Stimulated activated CD4-positive, alpha-beta T cell treated with anti-CD3 and anti-CD28 coated beads, Interleukin-1b, Interleukin-23, amount 100 ng/mL, for 4 hours (primary cell): ENCODE data around the gene HYAL3.
"Not testable (repeated sequence)": the region's sequence is repeated elsewhere in the genome, so short reads cannot be mapped to it uniquely, and the experiment has no call there.

Experiments used
- DNase-seq, 2 donors: peaks; one replicate each; pipeline ENCODE4 v3.0.0-alpha.2; 2020; ENCODE audit warnings: low read depth in 2 of 2

The HYAL3 gene

GRCh38 chr3:50258029-50258680 lies 41.0 kb downstream of the HYAL3 start:
- no peak for DNase-seq

DNA sequence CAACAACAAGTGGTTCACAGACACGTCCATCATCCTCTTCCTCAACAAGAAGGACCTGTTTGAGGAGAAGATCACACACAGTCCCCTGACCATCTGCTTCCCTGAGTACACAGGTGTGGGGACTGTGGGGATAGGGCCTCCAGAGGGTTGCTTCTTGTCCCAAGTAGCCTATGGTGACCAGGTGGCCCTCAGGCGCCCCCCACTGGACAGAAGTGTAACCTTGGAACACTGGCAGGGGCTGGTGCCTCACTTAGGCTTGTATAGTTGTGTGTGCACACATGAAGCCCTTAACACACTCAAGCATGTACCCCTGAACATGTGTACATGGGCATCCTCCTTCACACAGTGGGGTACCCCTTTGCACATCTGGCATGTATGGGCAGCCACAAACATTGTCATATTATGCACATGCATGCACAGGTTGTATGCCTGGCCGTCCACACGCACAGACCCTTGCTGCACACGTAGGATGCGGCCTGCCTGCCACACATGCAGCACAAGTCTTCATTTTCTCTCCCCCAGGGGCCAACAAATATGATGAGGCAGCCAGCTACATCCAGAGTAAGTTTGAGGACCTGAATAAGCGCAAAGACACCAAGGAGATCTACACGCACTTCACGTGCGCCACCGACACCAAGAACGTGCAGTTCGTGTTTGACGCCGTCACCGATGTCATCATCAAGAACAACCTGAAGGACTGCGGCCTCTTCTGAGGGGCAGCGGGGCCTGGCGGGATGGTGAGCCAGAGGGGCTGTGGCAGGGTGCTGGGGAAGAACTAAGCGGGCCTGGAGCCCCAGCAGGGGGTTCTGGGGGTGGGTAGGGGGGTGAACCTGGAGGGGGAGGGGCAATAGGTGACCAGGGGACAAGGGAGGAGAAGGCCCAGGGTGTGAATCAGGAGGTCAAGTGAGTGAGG lies 42.0 kb downstream of the HYAL3 start:
- DNase-seq, result no peak

DNA sequence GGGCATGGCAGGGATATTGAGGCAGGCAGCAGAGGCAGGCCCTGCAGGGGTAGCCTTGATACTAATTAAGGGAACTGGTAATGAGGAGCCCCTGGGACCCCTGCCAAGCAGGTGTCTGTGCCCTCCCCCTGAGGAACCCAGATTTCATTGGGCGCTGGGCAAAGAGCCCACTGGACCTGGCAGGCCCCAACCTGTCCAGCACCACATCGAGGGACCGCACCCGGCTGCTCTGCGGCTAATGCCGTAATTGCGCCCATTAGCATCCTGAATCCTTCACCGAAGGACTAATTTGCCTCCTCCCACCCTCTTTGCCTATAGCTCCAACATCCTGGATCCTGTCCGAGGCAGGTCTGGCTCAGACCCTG lies 44.0 kb downstream of the HYAL3 start:
- DNase-seq, result no peak

GRCh38 chr3:50254577-50255250 lies 44.5 kb downstream of the HYAL3 start:
- DNase-seq, result no peak

DNA sequence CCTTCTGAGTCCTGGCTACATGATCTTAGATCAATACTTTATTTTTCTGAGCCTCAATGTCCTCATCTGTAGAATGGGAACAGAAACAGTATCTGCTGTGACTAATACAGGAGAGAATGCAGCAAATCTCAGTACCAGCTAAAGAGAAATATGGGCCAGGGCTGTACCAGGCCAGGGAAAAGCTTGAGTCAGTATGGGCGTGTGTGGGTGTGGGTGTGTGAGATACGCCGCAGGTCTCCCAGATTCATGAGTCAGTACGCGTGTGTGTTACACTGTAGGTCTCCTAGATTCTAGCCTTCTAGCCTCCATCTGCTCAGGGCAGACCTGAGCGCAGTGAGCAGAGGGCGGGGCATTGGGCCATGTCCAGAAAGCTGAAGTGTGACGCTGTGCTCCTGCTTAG lies 48.0 kb downstream of the HYAL3 start:
- no peak for DNase-seq

GRCh38 chr3:50250514-50250913 lies 48.7 kb downstream of the HYAL3 start:
- DNase-seq, result no peak

- DNase-seq, result no peak
Measured at GRCh38 chr3:50249457-50249856, 49.7 kb downstream of the HYAL3 start.

DNA sequence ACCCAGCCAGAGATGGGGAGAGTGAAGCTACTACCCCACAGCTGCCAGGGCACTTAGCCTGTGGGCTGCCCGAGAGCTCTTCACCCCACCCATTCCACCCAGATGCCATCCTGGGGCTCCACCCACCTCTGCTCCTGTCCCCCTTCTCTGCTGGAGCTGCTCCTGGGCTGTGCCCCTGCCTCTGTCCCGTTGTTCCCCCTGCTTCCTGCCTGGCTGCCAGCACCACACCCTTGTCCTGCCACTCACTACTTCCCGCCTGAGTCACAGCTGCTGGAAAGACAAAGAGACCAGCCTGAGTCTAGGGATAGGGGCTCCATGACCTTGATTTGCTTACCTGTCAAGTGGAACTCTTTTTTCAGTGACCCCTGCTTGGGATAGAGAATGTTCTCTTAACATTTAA lies 50.8 kb downstream of the HYAL3 start:
- no peak for DNase-seq

DNA sequence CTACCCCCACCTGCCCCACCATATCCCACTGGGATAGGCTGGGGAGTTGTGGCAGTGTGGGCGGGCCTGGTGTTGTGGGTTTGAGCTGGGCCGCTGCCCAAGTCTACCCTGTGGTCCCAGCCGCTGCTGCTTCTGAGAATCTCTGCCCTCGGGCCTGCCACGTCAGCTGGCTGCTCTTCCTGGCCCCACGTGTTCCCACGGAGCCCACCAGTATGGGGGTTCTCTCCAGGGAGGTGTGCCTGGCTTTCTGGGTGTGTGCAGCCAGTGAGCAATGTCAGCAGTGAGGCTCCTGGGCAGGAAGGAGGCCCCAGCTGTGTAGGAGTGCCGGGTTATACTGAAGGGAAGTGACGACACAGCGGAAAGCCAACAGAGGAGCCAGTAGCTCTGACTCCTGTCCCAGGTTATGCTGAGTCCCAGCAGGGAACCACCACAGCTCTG lies 52.7 kb downstream of the HYAL3 start:
- peak; percentile 66 to 72 for DNase-seq

GRCh38 chr3:50245831-50246516 lies 53.2 kb downstream of the HYAL3 start:
- DNase-seq, result peak; percentile 96 to 98

DNA sequence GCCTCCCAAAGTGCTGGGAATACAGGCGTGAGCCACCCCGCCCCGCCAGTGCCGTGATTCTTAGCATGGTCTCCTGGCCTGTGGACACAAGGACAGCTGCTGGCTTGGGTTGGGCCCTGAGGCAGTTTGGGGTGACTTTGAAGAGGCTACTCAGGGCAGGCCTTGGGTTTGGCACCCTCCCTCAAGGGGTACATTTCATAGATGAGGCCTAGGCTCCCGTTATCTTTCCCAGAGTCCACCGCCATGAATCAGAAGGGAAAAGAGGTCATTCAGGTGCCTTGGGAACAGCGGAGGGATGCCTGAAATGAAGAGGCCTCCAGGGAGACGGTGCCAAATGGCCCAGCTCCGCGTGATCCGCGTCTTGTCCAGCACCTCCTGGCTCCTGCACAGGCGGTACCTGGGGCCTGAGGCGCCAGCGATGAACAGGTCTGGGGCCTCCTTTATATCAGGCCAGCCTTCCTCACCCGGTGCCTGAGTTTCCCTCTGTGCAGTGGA lies 53.9 kb downstream of the HYAL3 start:
- DNase-seq, result no peak

DNA sequence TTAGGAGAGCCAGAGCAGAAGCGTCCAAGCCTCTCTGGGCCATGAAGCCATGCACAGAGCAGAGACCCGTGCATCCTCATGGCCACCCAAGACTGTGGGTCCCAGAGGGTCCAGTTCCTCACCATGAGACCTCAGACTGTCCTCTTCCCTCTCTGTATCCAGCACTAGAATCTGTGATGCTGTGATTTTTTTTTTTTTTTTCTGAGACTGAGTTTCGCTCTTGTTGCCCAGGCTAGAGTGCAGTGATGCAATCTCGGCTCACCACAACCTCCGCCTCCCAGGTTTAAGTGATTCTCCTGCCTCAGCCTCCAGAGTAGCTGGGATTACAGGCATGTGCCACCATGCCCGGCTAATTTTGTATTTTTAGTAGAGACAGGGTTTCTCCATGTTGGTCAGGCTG lies 54.4 kb downstream of the HYAL3 start:
- DNase-seq, result not testable (repeated sequence)

GRCh38 chr3:50243543-50243895 lies 55.7 kb downstream of the HYAL3 start:
- no peak for DNase-seq

GRCh38 chr3:50242851-50243542 lies 56.2 kb downstream of the HYAL3 start:
- DNase-seq, result no peak
